ENCODE measurements around the gene FXR2.
A peak's percentile ranks its signal among the peaks of the same experiment; 100 is the strongest.
"Not testable (repeated sequence)": the region's sequence is repeated elsewhere in the genome, so short reads cannot be mapped to it uniquely, and the experiment has no call there.

The FXR2 gene

DNA sequence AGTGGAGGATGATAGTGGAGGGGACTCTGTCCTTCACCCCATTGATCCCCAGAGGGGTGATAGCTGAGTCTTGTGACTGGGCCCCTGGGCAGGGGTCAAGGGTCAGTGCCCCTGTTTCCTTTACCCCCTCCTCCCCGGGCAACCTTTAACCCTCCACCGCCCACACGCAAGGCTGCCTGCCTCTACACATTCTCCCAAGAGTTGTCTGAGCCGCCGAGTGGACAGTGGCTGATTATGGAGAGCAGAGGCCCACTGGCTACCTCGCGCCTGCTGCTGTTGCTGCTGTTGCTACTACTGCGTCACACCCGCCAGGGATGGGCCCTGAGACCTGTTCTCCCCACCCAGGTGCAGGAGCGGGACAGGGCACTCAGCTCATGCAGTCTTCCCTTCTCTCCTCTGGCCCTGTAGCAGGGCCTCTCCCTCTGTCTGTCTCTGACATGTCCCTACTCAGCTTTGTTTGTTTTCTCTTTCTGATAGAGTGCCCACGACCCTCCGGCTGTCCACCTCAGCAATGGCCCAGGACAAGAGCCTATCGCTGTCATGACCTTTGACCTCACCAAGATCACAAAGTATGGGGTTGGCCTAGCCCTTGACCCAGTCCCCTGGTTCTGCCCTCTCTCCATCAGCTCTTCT, 15.4 kb upstream of the FXR2 start, which contains the start of gene SHBG:
SHBG (plus strand) TSS at position 197 of the 633 bp plus-strand sequence; CDS start at position 235, 38 bp downstream.
- no peak for DNase-seq

DNA sequence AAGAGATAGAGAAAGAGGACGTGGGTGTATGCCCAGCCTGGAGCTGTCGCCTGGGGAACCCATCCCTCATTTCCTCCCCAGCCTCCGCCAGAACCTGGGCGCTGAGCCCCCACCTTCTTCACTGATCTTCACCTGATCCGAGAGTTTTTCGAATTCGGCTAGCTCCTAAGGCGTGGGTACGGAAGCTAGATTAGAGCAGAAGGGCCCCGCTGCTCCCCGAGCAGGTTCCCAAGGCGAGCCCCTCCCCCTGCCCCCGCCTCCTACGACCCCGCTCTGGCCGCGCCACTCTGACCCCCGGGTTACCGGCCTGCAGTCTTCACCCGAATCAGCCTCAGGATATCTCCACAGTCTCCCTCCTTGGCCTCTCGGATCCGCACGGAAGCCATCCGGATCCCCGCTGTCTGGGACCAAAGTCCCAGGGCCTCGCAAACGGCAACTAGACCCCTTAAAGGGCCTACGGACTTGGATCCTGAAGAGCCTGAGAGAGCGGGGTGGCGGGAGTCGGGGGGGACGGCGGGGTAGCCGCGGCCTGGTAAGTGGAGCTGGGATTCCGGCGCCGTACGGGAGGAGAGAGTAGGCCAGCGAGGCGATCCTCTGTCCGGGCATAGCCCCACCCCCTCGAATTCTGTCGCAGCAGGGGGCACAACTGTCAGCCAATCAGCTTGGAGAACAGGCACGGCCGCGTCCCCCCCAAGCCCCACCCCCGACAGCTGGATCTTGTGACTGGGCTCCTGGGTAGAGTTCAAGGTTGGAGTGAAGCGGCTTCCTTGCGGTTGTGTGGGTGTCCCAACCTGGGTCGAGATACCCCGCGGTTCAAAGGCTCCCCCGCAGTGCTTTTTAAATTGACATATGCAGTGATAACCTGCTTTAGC, 12.8 kb upstream of the FXR2 start, which contains the start of gene SAT2:
SAT2 (minus strand) TSS at position 572 of the 872 bp plus-strand sequence; CDS start at position 386, 186 bp downstream.
- DNase-seq: peak; percentile 86

DNA sequence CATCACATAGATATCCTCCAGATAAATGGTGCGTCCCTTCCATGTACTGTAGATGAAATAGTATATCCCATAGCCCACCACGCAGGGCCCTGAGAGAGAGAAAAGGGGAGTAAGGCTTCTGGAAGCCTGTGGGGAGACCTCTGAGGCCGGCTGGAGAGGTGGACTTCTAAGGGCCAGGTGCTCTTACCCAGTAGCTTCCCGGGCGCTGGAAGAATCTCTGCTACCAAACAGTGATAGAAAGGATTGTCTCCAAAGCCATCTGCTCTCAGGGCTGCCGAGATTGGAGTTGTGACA, 12.2 kb upstream of the FXR2 start:
- DNase-seq: no peak

DNA sequence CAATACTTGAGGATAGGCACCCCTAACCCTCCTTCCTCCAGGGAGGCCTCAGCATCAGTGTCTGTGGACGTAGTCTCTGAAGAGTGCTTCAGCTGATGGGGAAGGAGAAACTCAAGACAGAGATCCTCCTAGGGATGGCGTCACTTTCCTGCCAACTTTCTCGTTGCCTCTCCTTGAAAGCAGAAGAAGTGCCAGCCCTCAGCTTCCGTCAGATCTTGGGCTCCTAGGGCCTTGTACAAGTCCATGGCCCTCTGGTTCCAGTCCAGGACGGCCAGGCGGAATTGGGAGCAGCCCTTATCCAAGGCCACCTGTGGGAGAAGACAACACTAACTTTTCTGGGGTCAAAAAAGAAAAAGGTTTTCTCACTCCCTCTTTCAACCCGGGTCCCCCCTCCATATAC, 11.6 kb upstream of the FXR2 start:
- DNase-seq: no peak

DNA sequence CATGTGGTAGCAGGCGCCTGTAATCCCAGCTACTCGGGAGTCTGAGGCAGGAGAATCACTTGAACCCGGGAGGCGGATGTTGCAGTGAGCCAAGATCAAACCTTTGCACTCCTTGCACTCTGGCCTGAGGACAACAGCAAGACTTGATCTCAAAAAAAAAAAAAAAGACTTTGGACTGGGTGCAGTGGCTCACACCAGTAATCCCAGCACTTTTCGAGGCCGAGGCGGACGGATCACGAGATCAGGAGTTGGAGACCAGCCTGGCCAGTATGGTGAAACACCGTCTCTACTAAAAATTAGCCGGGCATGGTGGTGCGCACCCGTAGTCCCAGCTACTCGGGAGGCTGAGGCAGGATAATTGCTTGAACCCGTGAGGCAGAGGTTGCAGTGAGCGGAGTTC, 11.1 kb upstream of the FXR2 start:
- DNase-seq: not testable (repeated sequence)

DNA sequence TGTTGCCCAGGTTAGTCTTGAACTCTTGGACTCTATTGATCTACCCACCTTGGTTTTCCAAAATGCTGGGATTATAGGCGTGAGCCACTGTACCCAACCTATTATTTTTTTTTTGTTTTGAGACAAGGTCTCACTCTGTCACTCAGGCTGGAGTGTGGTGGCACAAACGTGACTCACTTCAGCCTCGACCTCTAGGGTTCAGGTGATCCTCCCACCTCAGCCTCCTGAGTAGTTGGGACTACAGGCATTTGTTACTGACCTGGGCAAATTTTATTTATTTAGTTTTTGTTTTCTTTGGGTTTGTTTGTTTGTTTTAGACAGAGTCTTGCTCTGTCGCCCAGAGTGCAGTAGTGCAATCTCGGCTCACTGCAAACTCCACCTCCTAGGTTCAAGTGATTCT, 9.0 kb upstream of the FXR2 start:
- no peak for DNase-seq

DNA sequence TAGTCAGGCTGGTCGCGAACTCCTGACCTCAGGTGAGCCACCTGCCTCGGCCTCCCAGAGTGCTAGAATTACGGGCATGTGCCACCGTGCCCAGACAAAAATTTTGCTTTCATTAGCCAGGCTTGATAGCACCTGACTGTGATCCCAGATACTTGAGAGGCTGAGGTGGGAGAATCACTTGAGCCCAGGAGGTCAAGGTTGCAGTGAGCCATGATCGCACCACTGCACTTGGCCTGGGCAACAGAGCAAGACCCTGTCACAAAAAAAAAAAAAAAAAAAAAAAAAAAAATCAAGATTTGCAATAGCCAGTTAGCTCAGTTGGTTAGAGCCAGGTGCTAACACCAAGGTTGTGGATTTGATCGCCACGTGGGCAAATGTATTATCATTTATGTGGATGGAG, 6.1 kb upstream of the FXR2 start:
- no peak for DNase-seq

DNA sequence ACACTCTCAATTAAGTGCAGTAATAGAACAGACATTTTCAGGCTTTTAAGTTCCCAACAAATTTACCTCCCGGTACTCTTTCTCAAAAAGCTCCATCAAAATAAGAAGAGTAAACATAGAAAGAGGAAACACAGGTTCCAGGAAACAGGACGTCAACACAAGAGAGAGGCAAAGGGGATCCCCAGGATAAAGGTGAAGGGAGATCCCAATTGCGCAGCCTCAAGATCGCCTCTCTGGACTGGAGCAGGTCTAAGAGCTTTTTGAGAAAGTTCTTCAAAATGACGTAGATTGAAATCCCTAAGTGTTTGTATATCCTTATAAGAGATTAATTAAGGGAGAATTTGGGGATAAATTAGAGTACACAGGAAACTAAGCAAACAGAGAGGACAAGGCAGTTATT, 3.9 kb upstream of the FXR2 start:
- no peak for DNase-seq

DNA sequence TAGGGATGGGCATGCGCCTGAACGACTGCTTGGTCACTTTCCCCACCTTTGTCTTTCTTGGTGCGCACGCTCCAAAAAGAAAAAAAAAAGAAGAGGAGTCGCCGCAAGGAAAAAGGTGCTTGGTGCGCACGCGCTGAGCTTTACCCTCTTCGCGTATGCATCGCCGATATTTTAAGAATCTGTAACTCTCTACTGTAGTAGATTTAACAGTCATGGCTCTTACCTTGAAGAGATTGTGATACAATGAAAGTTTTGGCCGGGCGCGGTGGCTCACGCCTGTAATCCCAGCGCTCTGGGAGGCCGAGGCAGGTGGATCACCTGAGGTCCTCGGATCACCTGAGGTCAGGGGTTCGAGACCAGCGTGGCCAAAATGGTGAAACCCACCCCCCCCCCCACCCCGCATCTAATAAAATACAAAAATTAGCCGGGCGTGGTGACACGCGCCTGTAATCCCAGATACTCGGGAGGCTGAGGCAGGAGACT, 609 bp upstream of the FXR2 start:
- no peak for DNase-seq

DNA sequence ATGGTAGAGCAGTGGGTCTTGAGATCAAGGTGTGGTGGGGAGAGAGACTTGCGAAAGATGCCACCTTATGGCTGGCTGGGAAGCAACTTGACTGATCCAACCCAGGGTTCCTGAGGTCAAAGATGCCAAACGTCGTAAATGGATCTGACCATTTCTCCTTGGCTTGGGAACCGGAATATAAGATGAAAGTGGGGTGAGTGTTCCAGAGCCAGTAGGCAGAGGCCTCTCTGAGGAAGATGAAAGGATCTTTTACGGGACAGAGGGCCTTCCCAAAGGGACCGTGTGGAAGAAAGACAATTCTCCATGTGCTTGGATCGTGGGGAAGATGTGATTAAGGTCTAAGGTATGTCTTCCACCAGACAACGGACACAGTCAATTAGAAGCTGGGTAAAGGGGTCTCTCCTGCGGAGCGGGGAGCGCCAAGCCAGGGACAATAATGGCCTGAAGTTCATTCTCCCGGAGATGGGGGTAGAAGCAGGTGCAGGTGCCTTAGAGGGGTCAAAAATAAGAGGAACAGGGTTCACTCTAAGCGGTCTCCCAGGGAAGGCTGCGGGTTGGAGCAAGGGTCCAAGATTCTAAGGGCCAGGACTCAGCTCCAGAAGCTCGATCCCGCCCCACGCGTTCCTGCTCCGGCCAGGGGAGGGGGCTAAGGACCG, 800 bp downstream of the FXR2 start:
- DNase-seq: no peak

DNA sequence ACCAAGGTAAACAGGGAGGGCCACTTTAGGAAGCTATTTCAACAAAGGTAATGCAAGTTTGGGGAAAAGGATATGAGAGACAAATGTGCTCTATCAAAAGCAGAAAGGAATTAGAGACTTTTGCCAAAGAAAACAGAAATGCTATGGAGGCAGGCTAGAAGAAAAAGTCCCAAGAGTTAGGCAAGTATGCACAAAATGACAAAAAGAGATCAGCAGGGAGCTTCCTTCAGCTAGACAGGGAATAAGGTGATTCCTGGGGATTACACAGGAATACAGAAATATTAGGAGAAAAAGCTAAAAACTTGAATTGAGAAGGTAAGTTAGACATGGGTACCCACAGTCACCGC, 2.4 kb downstream of the FXR2 start:
- no peak for DNase-seq

DNA sequence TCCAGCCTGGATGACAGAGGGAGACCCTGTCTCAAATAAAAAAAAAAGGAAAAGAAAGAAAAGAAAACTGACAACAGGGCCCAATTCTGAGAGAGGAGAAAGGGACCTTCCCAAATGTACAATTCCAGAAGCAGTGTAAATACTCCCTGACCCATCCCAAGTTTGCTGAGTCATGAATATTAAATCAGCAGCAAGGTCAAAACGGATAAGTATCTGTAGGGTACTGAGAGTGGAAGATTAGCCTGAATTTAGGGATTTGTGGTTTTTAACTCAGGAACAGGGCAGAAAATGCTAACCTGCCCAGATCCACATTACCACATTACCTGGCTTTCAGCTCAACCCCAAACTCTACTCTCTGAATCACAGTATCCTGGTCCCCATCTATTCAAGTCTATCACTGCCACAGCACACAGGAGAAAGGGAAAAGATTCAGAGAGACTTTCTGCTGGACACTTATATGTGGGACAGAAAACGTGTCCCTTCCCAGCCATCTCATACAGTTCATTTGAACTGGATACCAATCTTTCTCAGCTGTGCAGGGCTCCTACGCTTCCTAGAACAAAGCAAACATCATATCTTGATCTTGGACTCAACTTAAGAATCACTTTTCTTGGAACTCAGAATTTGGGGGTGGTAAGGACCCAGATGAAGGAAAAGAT, 2.9 kb downstream of the FXR2 start:
- DNase-seq: no peak

DNA sequence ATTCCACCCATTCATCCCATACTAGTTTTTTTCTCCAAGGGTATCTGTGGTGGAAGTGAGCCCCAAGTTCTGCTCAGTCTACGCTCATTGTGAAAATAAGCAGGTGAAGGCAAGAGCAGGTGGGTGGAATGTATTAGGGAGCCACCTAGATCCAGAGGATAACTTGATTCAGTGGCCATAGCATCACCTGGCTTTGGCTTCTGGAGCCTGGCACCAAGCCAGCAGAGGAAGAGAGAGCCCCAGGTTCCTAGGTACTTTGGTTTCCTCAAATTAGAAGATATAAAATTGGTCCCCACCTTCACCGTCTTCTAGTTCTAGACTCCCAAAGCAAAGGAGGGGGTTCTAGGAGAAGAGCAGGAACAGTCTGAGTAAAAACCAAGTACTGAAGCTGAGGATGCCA, 4.1 kb downstream of the FXR2 start:
- DNase-seq: no peak

DNA sequence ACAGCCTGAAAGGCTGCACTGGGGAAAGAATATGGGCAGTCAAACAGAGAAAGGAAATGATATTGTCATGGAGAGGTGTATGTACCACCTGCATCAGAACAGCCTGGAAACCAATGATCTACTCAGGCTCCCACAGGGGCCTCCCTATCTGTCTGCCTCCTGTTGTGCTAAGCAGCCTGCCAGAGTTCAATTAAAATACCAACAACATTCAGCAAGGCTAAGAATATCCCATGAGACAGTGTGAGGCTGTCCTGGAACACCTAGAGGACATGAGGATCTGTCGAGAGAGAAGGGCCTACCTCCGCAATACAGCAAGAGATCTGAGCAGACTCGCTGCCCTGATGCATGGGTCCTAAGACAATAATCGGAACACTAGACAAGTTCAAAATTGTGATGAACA, 8.4 kb downstream of the FXR2 start:
- DNase-seq: no peak

DNA sequence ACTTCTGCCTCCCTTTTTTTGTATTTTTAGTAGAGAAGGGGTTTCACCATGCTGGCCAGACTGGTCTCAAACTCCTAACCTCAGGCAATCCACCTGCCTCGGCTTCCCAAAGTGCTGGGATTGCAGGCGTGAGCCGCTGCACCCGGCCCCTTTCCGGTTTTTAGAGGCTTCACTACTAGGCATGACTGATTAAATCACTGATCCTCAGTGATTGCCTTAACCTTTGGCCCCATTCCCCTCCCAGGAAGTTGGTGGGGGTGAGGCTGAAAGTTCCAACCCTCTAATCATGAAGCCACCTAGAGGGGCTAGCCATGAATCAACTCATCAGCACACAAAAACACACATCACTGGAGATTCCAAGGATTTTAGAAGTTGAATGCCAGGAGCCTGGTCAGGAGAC, 17.1 kb downstream of the FXR2 start:
- DNase-seq: not testable (repeated sequence)

DNA sequence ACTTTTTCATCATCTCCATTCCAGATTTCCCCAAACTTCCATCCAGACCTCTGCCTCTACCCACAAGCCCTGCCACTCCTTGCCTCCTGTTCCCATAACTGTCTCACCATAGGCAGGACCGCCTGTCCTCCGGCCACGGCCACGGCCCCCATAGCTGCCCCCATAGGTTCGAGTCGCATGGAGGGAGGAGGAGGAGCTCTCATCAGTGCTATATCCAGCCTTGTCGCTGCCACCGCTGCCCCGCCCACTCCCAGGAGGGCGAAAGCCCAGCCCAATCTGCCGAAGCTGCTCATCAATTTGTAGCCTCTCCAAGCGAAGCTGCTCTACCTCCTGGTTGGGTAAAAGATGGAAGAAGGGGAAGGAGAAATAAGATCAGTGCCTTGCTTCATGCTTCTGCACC, 21.4 kb downstream of the FXR2 start:
- DNase-seq: no peak

DNA sequence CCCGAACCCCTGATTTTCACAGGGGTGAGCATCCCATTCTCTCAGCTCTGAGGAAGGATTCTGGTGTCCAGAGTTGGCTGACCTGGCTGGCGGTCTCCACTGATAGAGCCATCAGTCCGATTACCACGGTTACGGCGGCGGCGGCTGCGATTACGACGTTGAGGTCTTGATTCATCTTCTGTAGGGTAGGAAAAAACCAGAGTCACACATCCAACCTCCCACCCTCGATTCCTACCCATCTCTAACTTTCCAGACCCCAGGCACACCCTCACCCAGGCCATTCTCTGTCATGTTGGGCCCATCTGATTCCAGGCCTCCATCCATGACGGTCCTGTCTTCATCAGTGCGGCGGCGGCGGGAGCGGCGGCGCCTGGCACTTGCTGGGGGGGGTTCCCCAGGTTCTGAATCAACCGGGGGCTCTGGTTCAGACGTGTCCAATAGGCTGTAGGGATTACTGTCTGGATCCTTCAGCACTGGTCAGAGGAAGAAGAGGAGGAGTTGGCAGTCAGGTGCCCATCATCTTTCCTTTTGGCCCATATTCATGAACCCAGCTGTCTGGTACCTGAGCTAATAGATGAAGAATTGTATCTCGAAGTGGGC, 22.2 kb downstream of the FXR2 start:
- no peak for DNase-seq

DNA sequence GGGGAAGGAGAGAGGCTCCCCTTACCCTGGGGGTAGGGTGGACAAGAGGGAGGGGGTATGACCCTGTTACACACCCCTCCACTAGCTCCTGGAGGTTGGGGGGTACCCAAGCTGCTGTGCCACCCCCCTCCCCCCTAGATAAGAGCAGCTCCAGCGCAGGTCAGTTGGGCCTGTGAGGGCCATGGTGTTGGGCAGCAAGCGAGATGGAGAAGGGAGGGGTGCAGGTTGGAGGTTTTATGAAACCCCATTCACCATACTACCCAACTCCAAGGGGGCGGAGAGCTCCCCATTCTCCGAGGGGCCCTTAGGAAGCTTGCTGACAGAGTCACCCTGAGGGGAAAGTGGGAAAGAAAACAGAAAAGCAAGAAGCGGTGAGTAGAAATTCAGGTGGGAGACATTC, 23.1 kb downstream of the FXR2 start:
- DNase-seq: no peak

DNA sequence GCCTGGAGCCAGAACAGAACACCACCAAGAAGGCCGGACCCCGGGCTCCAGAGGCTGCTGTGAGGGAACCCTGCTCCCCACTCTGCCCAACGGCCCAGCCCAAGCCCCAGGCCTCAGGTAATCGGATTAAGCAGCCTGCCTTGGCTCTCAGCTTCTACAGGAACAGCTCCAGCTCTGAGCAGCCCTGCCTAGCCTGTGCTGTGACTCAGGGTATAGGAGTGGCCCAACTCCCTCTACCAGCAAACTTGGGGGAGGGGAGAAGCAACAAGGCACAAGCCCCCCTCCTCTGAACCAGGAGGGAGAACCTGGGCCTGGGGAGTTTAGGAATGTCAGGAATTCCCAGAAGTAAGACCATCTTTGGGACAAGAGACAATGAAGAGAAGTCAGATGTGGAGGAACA, 24.0 kb downstream of the FXR2 start:
- DNase-seq: no peak

DNA sequence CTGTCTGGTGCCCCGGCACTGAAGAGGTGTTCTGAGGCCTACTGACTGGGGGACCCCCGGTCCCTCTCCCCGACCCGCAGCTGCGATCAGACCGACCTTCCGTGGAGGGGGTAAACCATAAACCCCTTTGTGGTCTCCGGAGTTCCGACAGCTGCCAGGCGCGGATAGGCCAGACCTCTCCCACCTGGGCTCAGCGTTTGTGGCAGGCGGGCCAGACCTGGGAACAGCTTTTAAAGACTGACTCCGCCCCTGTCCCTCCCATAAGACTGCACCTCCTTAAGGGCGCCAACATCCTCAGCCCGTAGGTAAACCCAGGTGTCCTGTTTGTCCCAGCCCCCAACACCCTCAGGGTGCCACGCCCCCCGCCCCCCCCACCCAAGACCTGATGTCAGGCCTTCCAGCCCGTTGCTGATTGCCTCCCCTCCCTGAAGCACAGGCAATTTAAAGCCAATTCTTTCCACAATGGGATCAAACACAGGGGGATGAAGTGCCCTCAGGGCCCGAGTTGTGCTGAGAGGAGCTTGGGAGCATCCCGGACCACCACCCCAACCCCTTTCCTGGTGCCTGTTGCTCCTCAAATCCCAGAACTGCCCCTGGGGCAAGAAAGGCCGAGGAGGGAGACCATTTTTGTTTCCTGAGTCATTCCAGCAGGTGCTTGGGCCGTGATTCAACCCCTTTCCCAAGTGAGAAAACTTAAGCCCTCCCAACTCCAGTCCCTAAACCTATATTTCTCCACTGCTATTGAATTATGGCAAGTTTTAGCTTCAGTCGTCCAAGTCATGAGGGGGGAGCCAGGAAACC, 24.6 kb downstream of the FXR2 start, which contains the start of gene SOX15:
SOX15 (minus strand) TSS at position 204 of the 801 bp plus-strand sequence. CDS start 418 bp downstream, outside the sequence.
- no peak for DNase-seq

DNA sequence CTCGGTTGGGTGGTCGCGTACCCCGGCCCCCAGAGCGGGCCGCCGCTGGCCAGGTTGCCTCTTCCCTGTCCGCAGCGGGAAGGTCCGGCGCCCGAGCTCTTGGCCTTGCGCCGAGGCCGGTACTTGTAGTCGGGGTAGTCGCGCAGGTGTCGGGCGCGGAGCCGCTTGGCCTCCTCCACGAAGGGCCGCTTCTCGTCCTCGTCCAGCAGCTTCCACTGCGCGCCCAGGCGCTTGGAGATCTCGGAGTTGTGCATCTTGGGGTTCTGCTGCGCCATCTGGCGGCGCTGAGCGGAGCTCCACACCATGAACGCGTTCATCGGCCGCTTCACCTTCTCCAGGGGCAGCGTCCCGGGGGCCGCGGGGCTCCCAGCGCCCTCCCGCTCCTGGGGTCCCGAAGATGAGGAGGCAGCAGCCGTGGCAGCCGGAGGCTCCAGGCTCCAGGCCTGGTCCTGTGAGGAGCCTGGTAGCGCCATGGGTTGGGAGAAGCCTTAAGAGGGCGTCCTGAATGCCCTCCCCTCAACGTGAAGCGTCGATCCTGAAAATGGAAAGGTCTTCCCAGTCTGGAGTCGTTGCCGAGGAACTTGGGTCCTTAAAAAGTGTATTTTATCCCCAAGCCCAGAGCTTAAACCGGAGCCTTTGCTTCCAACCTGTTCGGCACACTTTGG, 25.4 kb downstream of the FXR2 start:
- DNase-seq: peak; percentile 83
